Right renal pelvis (tissue), 4 donors: ENCODE data around the gene LUZP1. TPM values are rescaled to one million over a fixed set of nuclear protein-coding genes. Genes with fewer than 3 reads are reported as not detected.
"Not testable (repeated sequence)": the region's sequence is repeated elsewhere in the genome, so short reads cannot be mapped to it uniquely, and the experiment has no call there.

ENCODE experiments used
- DNase-seq, 4 donors: peaks; one replicate each; pipeline ENCODE4 v3.0.0-alpha.2; 2013; ENCODE audit warnings: low read depth in 4 of 4, low spot score in 3 of 4, missing footprints in 1 of 4
- polyA plus RNA-seq, 4 donors: library from polyadenylated mRNA; unstranded; fragments of 120-200 nt; gene quantifications; one replicate each; pipeline ENCODE4 v1.2.1, GENCODE V29; 2013; ENCODE audit not compliant: insufficient read length in 4 of 4

Gene LUZP1
- polyA plus RNA-seq: 10 to 100 TPM; 29.6 to 36.9 (median 35.4) TPM

- DNase-seq: peak; percentile 74 to 83 (median 79)
These were observed at the start of gene LUZP1 for GRCh38 chr1:23168445-23169194. Gene LUZP1 (minus strand): TSS chr1:23168856.

DNA sequence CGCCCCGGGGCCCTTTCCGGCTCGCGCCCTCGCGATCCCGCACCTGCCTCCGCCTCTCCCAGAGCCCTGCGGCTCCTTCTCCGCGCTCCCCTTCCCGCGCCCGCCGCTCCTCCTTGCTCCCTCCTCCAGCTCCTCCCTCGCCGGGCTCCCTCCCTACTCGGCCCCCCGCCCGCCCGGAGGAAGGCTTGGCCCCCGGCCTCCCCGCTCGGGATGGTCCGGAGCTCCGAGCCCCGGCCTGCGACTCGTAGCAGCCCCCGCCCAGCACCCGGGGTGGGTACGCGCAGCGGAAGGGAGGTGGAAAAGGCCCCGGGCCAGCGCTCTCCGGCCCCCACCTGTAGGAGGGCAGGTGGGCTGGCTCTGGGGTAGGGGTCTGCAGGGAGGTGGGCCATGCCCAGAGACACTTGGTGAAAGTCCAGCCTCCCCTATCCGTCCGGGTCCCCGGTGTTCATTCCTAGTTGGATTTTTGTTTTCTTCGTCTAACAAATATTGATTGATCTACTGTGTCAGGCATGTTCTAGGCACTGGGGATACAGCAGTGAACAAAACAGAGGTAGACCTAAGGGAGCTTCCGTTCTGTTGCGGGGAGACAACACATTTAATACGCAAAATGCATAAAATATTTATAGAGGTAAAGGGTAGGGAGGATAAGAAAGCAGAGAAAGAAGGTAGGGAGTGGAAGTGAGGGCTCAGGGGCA lies 48.9 kb upstream of the LUZP1 start, which contains the start of gene HTR1D:
HTR1D (minus strand) TSS at position 82 of the 695 bp plus-strand sequence. CDS start 23,283 bp downstream, outside the sequence.
- no peak for DNase-seq

DNA sequence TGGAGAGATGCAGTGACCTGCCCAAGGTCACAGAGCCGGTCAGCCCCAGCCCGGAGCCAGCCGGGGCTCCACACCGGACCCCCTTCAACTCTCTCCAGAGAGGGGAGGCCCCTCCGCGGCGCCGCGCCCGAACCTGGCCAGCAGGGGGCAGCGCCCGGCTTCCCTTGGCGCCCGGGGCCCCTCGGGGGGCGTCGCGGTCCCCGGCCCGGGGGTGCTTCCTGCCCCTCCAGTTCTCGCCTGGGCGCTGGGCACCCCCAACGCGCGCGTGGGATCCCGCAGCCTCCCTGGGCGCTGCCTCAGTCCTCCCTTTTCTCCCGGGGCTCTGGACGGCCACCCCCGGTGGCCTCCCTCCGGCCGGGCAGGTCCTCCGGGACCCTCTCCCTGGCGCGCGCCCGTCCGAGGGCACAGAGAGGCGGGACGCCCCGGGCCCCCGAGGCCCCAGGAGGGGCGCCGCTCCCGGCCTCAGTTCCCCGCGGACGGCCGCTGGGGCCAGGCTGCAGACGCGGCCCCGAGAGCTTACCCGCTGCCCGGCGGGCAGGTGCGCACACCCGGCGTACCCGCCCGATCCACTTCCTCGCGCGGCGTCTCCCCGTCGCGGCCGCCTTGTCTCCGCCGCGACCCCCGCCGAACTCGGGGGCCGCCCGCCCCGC lies 48.2 kb upstream of the LUZP1 start:
- DNase-seq: no peak

- no peak for DNase-seq
These were observed 47.2 kb upstream of the LUZP1 start for GRCh38 chr1:23215751-23216449.

GRCh38 chr1:23215291-23215690 lies 46.6 kb upstream of the LUZP1 start:
- no peak for DNase-seq

DNA sequence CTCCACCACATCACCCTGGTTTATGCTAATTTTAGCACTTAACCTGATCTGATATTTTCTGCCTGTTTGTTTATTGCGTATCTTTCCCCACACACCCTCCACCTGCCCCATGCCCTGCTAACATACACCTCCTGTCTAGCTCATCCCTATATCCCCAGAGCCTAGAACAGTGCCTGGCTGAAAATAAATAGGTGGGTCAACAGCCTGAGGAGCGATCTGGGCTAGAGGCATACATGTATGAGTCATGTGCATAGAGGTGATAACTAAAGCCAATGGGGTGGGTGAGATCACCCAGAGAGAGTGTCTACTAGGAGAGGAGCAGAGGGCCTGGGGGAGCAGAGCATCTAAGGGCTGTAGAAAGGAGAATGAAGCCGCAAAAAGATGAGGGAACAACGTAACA lies 46.0 kb upstream of the LUZP1 start:
- DNase-seq: no peak

DNA sequence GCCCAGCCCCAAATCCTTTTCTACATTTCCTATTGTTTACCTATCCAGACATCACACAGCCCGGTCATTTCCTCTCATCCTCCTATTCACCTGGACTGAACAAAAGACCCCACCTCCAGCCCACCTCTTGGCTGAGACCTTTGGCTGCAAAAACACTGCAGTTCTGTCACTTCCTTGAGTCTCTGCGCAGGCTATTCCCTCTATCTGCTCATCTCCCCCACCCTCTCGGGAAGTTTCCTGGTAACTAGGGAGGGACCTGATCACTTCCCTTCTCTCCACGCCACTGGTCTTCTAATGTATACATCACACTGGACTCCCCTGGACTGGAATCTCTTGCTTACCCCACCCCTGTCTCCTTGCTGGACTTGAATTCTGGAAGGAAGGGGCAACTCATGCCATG lies 43.3 kb upstream of the LUZP1 start:
- DNase-seq: no peak

GRCh38 chr1:23210963-23211362 lies 42.3 kb upstream of the LUZP1 start:
- DNase-seq: no peak

GRCh38 chr1:23210351-23210785 lies 41.7 kb upstream of the LUZP1 start:
- DNase-seq: no peak

DNA sequence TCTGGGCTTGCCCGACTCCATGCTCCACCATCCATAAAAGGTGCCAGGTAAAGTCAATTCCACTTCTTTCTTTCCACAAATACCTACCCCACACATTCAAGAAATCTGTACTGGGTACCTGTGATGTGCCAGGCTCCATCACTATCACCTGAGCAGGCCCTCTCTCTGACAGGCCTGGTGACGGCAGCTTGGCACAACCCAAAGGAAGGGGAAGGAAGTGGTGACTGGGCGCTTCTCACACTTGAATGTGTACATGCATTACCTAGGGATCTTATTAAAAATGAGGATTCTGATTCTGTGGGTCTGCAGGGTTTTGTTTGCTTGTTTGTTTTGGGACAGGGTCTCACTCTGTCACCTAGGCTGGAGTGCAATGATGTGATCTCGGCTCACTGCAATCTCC lies 41.1 kb upstream of the LUZP1 start:
- no peak for DNase-seq

DNA sequence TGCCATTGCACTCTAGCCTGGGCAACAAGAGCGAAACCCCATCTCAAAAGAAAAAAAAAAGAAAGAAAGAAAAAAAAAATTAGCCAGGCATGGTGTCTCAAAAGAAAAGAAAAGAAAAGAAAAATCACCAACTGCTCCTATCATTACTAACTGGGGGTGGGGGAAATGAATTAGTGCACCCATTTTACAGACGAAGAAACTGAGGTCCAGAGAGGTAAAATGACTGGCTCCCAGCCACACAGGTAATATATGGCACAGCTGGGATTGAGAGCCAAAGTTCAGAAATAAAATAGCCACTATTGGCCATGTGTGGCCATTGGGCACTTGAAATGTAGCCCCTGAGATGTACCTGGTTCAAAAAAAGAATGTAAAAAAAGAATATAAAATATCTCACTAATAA lies 39.9 kb upstream of the LUZP1 start:
- DNase-seq: no peak

GRCh38 chr1:23207733-23208132 lies 39.1 kb upstream of the LUZP1 start:
- not testable (repeated sequence) for DNase-seq

GRCh38 chr1:23202263-23202749 lies 33.6 kb upstream of the LUZP1 start:
- DNase-seq: no peak

DNA sequence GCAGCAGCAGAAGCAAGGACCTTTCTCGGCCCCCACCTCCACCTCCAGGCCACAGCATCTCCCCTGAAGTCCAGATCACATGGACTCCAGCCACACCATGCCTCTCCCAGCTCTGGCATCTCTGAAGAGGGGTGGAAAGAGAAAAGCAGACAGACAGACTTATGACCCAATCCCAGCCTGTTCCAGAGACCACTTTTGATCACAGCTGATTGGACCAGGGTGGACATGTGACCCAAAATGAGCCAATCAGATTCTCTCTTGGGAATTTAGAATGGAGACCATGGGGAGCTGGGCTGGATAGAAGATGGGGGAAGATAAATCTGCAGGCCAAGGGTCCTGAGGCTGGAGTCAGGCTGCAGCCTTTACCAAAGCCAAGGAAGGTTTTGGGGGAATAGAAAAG lies 32.2 kb upstream of the LUZP1 start:
- DNase-seq: no peak

- DNase-seq: no peak
These were observed 29.7 kb upstream of the LUZP1 start for GRCh38 chr1:23198373-23198772.

DNA sequence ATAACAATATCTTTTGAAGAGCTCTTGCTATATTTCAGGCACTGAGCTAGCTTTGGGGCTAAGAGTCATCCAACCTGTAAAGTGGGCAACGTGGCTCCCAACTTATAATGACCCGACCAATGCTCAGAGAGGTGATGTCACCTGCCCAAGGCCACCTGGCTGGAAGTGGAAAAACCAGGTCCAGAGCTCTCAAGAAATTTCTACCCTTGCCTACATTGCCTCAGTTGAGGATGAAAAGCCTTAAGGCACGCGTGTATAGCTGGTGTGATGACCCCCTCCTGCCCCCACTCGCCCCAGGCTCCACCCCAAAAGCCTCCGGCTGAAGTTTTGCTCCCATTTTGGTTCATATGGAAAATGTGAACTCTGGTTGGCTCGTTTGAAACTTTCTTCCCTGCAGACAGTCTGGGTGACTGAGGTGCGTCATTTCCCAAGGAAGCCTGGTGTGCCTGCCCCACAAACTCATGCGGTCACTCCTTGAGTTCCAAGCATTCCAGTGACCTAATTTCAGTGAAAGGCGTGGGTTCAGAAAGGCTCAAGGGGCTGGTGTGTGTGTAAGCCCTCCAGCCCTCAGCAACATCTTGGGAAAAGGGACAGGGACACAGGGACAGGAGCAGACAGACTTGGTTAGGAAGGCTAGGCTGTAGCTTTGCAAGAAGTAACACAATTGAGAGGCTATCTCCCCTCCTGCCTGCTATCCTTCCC lies 28.1 kb upstream of the LUZP1 start:
- DNase-seq: no peak

- DNase-seq: no peak
These were observed 25.7 kb upstream of the LUZP1 start for GRCh38 chr1:23194119-23194984.

- no peak for DNase-seq
These were observed 24.9 kb upstream of the LUZP1 start for GRCh38 chr1:23193391-23194118.
